NCI-H82 treated with DMSO at 0.1 percent for 48 hours (cell line): ENCODE measurements around the gene PIGX.
A peak's percentile ranks its signal among the peaks of the same experiment; 100 is the strongest.

ENCODE experiments used
- DNase-seq: peaks from one replicate; lab custom pipeline; 2025; ENCODE audit not compliant: unreplicated experiment; lab: John Stamatoyannopoulos, UW

Gene PIGX

GRCh38 chr3:196754091-196754981 is 42.2 kb downstream of the PIGX start:
- no peak for DNase-seq

- DNase-seq = no peak
Observed at GRCh38 chr3:196756732-196757131, 44.6 kb downstream of the PIGX start.

- DNase-seq = no peak
Observed at GRCh38 chr3:196757876-196758739, 45.9 kb downstream of the PIGX start.

DNA sequence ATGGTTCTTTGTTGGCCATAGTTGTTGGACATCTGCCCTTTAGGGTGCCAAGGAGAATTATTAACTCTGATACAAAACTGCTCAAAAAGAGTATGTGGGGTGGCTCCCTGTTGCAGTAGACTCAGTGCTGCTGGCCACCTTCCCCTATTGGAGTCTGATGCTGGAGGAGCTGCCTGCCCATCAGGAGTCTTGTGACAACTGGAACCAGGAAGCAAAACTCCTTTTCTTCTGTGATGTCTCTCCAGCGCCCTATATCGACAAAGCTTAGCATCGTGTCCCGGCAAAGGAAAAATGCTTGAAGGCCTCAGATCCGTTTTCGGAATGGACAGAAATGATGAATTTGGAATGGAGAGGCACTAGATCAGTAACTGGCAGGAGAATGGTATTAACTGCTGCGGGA is 51.0 kb downstream of the PIGX start:
- DNase-seq = no peak

- DNase-seq = no peak
Observed at GRCh38 chr3:196765454-196765853, 53.3 kb downstream of the PIGX start.

DNA sequence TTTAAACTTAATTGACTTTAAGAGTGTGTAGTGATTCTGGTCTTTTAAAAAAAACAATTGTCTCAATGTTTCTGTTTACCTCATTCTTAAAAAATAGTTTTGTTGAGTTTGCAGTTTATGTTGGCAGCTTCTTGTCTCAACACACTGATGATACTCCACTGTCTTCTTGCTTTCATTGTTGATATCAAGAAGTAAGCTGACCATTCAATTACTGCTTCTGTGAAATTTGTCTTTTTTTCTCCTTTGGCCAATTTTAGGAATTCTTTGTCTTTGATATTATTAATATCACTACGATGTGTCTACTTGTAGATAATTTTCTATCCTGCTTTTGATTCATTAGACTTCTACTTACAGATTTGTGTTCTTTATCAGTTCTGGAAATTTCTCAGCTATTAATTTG is 58.9 kb downstream of the PIGX start:
- no peak for DNase-seq

DNA sequence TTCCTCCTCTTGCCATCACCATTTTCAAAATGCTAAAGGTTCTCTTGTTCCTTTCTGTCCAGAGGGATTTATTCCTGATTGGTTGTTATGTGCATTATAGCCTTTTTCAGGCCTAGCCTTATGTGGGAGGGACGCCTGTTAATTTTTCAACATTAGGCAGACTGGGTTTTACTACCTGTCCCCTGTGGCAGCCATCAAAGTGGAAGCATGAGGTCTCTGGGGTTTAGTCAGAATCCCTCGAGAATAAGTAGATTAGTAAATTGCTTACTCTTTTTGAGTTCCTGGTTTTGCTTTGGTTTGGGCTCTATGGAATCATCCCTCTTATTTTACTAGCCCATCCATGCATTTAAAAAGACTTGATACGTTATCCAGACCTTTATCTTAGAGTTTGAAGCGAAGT is 59.9 kb downstream of the PIGX start:
- peak; percentile 71 for DNase-seq

GRCh38 chr3:196772897-196773296 is 60.7 kb downstream of the PIGX start:
- DNase-seq = no peak

- peak; percentile 45 for DNase-seq
Observed at GRCh38 chr3:196774191-196774820, 62.1 kb downstream of the PIGX start.

GRCh38 chr3:196774848-196775422 is 62.8 kb downstream of the PIGX start:
- no peak for DNase-seq

DNA sequence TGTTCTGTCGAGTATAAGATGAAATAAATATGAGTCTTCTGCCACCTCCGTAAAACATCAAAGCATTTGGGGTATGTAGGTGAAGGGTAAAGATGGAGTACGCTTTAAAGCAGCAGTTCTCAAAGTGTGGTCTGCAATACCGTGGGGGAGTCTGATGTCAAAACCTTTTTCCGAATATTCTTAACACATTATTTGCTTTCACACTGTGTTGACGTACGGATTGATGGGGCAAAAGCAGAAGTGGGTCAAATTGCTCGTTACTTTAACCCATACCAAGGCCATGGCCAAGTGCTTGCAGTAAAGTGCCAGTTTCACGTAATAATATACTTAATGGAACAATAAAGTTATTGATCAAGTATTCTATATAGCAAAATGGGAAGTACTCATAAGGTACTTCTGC is 63.8 kb downstream of the PIGX start:
- DNase-seq = no peak

- no peak for DNase-seq
Observed at GRCh38 chr3:196777836-196778235, 65.7 kb downstream of the PIGX start.

- DNase-seq = no peak
Observed at GRCh38 chr3:196778755-196779154, 66.6 kb downstream of the PIGX start.

GRCh38 chr3:196782511-196782910 is 70.3 kb downstream of the PIGX start:
- no peak for DNase-seq
